Stimulated activated naive CD8-positive, alpha-beta T cell treated with anti-CD3 and anti-CD28 coated beads, Interleukin-15, Interleukin-2, amounts not matched to agents 100 ng/mL and 50 ng/mL, for 24 hours (primary cell): ENCODE results near the gene C2orf42.
"Not testable (repeated sequence)": the region's sequence is repeated elsewhere in the genome, so short reads cannot be mapped to it uniquely, and the experiment has no call there.

ENCODE experiments used
- H3K27ac Mint-ChIP-seq: one replicate; pipeline ENCODE4 v1.8.0; 2021; ENCODE audit warnings: mild to moderate bottlenecking, mixed read lengths
- H3K27me3 Mint-ChIP-seq: one replicate; pipeline ENCODE4 v1.8.0; 2021; ENCODE audit warnings: mixed read lengths
- H3K36me3 Mint-ChIP-seq: one replicate; pipeline ENCODE4 v1.8.0; 2021; ENCODE audit warnings: low read depth, mixed read lengths
- H3K4me1 Mint-ChIP-seq: one replicate; pipeline ENCODE4 v1.8.0; 2021; ENCODE audit warnings: low read depth, mixed read lengths
- H3K4me3 Mint-ChIP-seq: one replicate; pipeline ENCODE4 v1.8.0; 2021; ENCODE audit warnings: mild to moderate bottlenecking, mixed read lengths
- H3K9me3 Mint-ChIP-seq: one replicate; pipeline ENCODE4 v1.8.0; 2021; ENCODE audit warnings: mixed read lengths

Gene C2orf42

DNA sequence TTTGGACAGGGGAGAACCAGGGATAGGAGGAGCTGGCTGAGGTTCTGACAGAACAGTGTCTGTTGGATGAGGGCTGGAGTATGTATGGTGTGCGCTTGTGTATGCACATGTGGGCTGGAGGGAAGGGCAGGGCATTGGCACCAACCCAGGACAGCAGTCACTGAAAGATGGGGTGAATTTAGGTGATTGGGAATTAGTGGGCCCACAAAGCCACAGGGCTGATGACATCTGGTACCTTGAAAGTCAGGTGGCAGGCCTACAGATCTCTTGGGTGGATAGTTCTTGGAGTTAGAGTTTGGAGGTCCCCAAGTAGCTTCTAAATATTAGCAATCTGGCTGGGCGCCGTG is 45.7 kb downstream of the C2orf42 start:
- peaks cover 55% of the 10 kb centered on the region for H3K4me1 Mint-ChIP-seq
- peak overlapping the region; percentile 10 for H3K4me3 Mint-ChIP-seq
- no peaks in the 10 kb centered on the region for H3K9me3 Mint-ChIP-seq
- no peak overlapping the region for H3K27ac Mint-ChIP-seq
- H3K36me3 Mint-ChIP-seq = peaks cover 15% of the 10 kb centered on the region
- no peaks in the 10 kb centered on the region for H3K27me3 Mint-ChIP-seq

- Mint-ChIP-seq H3K27me3 (no peaks in the 10 kb centered on the region), H3K4me1 (peaks cover 60% of the 10 kb centered on the region), H3K27ac (peak overlapping the region; percentile 27), H3K9me3 (no peaks in the 10 kb centered on the region), H3K36me3 (peaks cover 10% of the 10 kb centered on the region), H3K4me3 (peak overlapping the region; percentile 10)
Measured at GRCh38 chr2:70144443-70145143, 46.2 kb downstream of the C2orf42 start.

DNA sequence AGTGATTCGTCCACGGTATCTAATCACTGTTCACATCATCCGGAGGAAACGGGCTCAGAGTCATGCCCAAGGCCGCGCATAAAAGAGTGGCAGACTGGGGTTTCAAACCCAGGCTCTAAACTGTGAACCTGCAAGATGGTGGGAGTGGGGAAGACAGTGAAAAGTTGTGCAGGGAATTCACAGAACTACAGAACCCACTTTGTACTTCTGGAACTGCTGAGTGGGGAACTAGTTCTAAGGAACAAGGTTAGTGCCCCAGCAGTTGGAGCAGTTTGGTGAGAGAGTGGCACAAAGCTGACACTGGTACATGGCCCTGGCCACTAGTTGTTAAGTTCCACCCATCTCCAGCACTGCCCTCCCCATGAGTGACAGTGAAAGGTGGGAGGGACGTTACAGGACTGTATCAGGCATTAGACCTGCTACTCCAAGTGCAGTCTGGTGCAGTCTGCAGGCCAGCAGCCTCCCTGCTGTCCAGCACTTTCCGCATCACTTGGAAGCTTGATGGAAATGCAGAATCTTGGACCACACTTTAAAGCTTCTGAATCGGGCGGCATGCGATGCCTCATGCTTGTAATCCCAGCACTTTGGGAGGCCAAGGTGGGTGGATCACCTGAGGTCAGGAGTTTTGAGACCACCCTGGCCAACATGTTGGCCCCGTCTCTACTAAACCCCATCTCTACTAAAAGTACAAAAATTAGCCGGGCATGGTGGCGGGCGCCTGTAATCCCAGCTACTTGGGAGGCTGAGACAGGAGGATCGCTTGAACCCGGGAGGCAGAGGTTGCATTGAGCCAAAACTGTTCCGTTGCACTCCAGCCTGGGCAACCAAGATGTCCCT is 47.3 kb downstream of the C2orf42 start:
- no peaks in the 10 kb centered on the region for H3K27me3 Mint-ChIP-seq
- peaks cover 64% of the 10 kb centered on the region for H3K4me1 Mint-ChIP-seq
- H3K36me3 Mint-ChIP-seq = no peaks in the 10 kb centered on the region
- H3K27ac Mint-ChIP-seq = peak overlapping the region; percentile 100
- no peaks in the 10 kb centered on the region for H3K9me3 Mint-ChIP-seq
- H3K4me3 Mint-ChIP-seq = peak overlapping the region; percentile 94

GRCh38 chr2:70142590-70143313 is 48.1 kb downstream of the C2orf42 start:
- H3K4me3 Mint-ChIP-seq = peak overlapping the region; percentile 94
- H3K4me1 Mint-ChIP-seq = peaks cover 71% of the 10 kb centered on the region
- no peaks in the 10 kb centered on the region for H3K36me3 Mint-ChIP-seq

DNA sequence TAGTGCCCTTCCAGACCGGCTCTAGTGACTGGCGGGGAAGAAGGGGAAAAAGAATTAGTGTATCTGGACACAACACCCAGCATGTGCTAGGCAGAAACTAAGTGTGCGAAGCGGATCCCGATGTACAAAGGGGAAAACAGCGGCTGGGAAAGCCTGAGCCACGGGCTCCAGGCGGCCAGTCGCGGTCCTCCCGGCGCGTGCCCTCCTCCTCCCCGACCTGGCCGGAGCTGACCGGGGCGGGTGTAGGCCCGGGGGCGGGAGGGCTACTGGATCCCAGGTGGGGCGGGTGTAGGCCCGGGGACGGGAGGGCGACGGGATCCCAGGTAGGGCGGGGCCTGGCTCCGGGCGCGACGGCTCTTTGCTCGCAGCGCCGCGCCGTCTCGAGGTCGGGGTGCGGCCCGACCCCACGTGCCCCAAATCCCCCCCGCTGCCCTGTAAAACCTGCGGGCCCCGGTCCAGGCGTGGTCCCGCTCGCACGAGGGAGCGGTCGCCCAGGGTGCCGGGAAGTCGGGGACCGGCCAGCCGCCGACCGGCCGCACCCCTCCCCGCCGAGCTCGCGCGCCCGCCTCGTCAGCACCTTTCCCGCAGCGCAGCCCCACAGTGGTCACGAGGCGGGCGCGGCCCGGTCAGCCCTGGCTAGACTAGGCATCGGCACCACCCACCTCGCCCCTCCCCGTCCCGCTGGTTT is 48.8 kb downstream of the C2orf42 start:
- H3K36me3 Mint-ChIP-seq = peaks cover 3% of the 10 kb centered on the region
- H3K4me3 Mint-ChIP-seq = peak overlapping the region; percentile 94
- peaks cover 77% of the 10 kb centered on the region for H3K4me1 Mint-ChIP-seq

More at GRCh38 chr2:70142590-70143313, 48.1 kb downstream of the C2orf42 start:
- Mint-ChIP-seq H3K9me3 (no peaks in the 10 kb centered on the region), H3K27me3 (no peaks in the 10 kb centered on the region), H3K27ac (peak overlapping the region; percentile 100)

GRCh38 chr2:70141212-70141901 is 49.5 kb downstream of the C2orf42 start:
- Mint-ChIP-seq H3K27me3 (no peaks in the 10 kb centered on the region), H3K36me3 (peaks cover 3% of the 10 kb centered on the region), H3K9me3 (no peaks in the 10 kb centered on the region), H3K27ac (peak overlapping the region; percentile 100), H3K4me1 (peaks cover 77% of the 10 kb centered on the region), H3K4me3 (peak overlapping the region; percentile 86)

More for the DNA sequence above, 48.8 kb downstream of the C2orf42 start:
- H3K27me3 Mint-ChIP-seq = no peaks in the 10 kb centered on the region
- H3K9me3 Mint-ChIP-seq = no peaks in the 10 kb centered on the region
- H3K27ac Mint-ChIP-seq = peak overlapping the region; percentile 100

- H3K4me3 Mint-ChIP-seq = peak overlapping the region; percentile 86
- no peaks in the 10 kb centered on the region for H3K9me3 Mint-ChIP-seq
- peaks cover 3% of the 10 kb centered on the region for H3K36me3 Mint-ChIP-seq
- H3K27me3 Mint-ChIP-seq = no peaks in the 10 kb centered on the region
- H3K27ac Mint-ChIP-seq = peak overlapping the region; percentile 100
- peaks cover 77% of the 10 kb centered on the region for H3K4me1 Mint-ChIP-seq
Measured at GRCh38 chr2:70140791-70141211, 50.0 kb downstream of the C2orf42 start.

GRCh38 chr2:70134323-70134983 is 56.4 kb downstream of the C2orf42 start:
- H3K9me3 Mint-ChIP-seq, H3K27me3 Mint-ChIP-seq, H3K36me3 Mint-ChIP-seq: not testable (repeated sequence)
- peak overlapping the region; percentile 96 for H3K4me3 Mint-ChIP-seq
- peaks cover 89% of the 10 kb centered on the region for H3K4me1 Mint-ChIP-seq
- peak overlapping the region; percentile 100 for H3K27ac Mint-ChIP-seq

- Mint-ChIP-seq H3K27ac (peak overlapping the region; percentile 100), H3K4me3 (peak overlapping the region; percentile 96), H3K9me3 (no peaks in the 10 kb centered on the region), H3K4me1 (peaks cover 89% of the 10 kb centered on the region), H3K27me3 (no peaks in the 10 kb centered on the region), H3K36me3 (peaks cover 10% of the 10 kb centered on the region)
Measured at GRCh38 chr2:70133491-70134322, 57.1 kb downstream of the C2orf42 start.

DNA sequence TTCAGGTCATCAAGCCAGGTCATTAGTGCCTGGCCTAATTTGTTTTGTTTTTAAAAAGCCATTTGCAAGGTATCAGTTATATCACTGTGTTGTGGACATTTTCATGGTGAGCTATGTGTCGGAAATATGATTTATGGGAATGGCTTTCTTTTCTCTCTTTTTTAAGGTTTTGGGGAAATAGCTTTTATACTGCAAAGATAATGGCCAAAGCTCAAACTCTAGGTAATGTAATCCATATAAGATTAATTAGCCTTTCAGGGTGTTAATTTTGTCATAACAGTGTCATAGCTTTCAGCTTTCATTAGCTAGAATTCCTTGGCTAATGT is 57.7 kb downstream of the C2orf42 start:
- Mint-ChIP-seq H3K4me3 (peak overlapping the region; percentile 96), H3K4me1 (peaks cover 92% of the 10 kb centered on the region), H3K36me3 (peaks cover 10% of the 10 kb centered on the region), H3K27ac (peak overlapping the region; percentile 100), H3K27me3 (no peaks in the 10 kb centered on the region), H3K9me3 (no peaks in the 10 kb centered on the region)

DNA sequence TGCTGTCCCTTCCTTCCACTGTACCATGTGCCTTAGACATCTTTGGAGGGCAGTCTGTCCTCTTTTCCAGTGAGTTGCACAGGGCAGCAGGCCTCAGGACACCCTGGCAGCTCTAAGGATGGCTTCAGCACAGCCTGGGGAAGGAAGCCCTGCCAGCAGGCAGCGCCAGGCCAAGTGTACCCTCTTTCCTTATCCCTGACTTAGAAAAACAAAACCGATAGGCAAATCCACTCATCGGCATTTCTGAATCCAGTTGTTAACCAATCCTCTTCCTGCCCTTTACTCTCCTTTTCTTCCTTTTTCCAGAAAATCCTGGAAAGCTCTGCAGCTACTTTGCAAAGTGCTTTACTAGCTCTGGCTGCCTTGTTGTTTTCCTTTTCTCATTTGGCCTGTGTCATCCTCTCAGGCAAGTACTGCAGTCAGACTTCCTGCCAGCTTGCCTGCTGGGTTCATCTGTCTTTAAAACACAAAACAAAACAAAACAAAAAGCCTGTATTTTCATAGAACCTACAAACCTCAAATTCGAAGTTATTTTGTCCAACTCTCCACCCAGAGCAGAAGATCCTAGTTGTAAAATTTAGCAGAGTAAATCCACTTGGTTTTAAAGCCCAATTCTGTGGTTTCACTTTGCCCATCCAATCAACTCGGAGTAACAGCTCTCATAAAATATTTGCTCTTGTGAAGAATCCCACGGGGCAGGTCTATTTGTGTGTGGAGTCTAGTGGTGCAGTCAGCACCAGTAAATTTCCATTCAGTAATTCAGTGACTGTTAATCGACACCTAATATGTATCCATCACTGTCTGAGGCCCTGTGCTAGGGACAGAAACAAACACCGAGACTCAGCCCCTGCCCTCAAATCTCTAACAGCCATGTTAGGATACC is 58.3 kb downstream of the C2orf42 start:
- H3K36me3 Mint-ChIP-seq = peaks cover 9% of the 10 kb centered on the region
- peak overlapping the region; percentile 96 for H3K4me3 Mint-ChIP-seq
- H3K9me3 Mint-ChIP-seq = no peaks in the 10 kb centered on the region
- peaks cover 92% of the 10 kb centered on the region for H3K4me1 Mint-ChIP-seq
- H3K27me3 Mint-ChIP-seq = no peaks in the 10 kb centered on the region
- peak overlapping the region; percentile 100 for H3K27ac Mint-ChIP-seq

- Mint-ChIP-seq H3K4me3 (peak overlapping the region; percentile 96), H3K27ac (peak overlapping the region; percentile 100), H3K4me1 (peaks cover 92% of the 10 kb centered on the region)
- H3K36me3 Mint-ChIP-seq, H3K9me3 Mint-ChIP-seq, H3K27me3 Mint-ChIP-seq: not testable (repeated sequence)
Measured at GRCh38 chr2:70131344-70132143, 59.3 kb downstream of the C2orf42 start.
